Stimulated activated CD4-positive, alpha-beta T cell treated with anti-CD3 and anti-CD28 coated beads, TNF-alpha, amount 100 ng/mL, for 24 hours (primary cell): ENCODE measurements around the gene CIART.
"Not testable (repeated sequence)": the region's sequence is repeated elsewhere in the genome, so short reads cannot be mapped to it uniquely, and the experiment has no call there.

ENCODE experiments used
- DNase-seq, 3 experiments: peaks; one replicate each; pipeline ENCODE4 v3.0.0-alpha.2; 2020; ENCODE audit warnings: low read depth in 3 of 3

CIART gene

DNA sequence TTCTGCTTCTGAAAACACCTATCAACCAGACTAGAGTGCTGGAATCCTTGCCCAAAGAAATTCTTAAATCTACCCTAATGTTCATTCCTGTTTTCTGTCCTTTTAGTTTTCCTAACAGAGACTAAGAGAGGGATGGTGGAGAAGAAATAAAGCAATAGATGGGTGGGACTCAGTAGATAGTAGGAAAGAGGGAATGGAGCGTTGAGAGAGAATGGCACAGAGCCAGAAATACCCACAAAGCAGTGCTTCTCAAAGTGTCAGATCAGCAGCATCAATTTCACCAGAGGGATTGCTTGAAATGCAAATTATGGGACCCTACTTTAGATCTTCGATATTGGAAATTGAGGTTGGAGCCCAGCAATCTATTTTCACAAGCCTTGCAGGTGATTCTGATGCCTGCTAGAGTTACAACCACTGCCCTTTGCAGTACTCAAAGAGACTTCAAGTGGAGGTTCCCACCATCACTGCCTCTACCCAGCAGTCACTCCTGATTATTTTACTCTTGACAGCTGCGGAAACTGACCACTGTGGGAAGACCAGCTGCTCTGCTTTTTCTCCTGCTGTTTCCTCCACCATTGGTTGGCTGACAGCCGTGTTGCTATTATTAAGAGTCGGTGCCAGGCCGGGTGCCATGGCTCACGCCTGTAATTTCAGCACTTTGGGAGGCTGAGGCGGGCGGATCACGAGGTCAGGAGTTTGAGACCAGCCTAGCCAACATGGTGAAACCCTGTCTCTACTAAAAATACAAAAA, 27.6 kb downstream of the CIART start:
- DNase-seq, result no peak

DNA sequence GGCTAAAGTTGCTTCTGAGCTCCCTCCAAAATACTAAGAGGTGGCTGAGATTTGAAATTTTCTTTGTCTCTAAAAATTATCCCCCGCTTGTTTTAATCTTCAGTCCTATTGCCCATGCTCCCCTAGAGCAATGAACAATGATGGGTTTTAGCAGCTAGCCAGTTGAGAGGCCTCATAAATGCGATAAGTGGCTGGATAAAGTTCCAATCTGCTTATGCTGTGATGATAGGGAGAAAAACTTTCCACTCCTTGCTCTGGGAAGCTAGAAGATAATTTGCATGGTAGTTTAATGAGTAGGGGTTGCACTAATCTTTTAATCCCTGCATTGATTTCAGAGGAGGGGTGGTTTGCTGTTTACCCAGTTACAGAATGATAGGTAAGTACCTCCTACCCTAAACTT, 29.4 kb downstream of the CIART start:
- DNase-seq, result no peak

DNA sequence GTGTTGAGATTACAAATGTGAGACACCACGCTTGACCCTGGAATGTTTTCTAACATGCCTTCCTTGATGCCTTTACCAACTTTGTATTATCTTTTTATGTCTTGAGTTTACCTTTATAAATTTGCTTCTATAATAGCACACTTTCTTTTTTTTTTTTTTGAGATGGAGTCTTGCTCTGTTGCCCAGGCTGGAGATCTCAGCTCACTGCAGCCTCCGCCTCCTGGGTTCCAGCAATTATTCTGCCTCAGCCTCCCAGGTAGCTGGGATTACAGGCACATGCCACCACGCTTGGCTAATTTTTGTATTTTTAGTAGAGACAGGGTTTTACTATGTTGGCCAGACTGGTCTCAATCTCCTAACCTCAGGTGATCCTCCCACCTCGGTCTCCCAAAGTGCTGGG, 32.3 kb downstream of the CIART start:
- DNase-seq, result not testable (repeated sequence)

DNA sequence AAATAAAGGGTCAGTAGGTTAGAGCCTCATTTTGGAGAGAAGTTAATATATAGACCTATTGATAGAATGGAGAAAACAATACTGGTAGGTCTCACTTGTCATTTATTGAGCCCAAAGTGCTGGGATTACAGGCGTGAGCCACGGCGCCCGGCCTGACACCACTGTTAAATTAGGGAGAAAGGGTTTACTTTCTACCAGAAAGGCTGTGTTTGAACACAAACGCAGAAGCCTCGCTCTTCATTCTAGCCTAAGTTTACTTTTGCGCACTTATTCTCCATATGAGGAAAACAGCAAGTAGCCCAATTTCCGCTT, 38.3 kb downstream of the CIART start:
- DNase-seq, result no peak

DNA sequence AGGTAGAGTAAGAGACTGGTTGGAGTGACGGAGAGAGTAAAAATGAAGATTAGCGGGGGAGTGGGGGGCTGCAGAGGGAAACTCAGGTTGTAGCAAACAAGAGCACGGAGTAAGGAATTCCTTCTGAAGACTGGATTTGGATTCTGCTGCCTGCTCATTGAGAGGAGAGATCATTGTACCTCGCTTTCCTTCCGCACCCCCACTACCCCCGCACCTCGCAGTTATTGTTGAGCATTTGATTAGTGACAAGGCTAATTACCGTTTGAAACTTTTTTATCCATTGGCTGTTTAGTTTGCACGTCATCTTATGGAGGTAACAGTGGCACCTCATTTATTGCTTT, 39.4 kb downstream of the CIART start:
- no peak for DNase-seq

DNA sequence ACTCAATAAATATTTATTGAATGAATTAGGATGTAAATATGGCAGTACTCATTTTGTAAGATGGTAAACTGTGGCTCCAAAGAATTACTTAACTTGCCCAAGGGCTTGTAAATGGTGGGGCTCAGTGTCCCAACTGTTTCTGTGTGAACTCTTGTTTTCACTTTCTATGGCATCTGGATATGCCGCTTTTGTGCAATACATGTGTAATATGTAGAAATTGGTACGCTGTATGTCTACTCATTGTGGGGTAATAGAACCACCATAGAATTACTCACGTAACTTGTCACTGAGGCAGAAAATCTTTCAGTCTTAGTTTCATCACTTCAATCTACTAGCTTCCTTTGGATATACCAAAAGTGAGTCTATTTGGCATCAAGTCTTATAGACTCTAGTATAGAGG, 40.0 kb downstream of the CIART start:
- no peak for DNase-seq

DNA sequence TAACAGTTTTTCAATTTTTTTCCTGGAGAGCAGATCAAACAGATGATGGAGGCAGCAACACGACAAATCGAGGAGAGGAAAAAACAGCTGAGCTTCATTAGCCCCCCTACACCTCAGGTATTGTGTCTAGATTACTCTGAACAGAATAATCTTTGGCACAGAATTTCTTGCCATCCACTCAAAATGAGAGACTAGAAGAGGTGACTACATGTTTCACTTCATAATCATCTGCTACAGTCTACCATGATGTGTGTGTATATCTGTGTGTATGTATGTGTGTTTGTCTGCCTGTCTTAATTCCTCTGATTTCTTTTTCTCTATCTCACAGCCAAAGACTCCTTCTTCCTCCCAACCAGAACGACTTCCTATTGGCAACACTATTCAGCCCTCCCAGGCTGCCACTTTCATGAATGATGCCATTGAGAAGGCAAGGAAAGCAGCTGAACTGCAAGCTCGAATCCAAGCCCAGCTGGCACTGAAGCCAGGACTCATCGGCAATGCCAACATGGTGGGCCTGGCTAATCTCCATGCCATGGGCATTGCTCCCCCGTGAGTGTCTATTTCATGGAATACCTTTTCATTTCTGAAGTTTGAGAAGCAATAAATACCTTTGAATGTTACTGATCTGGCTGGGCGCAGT, 50.4 kb downstream of the CIART start:
- DNase-seq, result no peak
